Measurements from ENCODE around the gene ZMYND19. TPM values are rescaled to one million over a fixed set of nuclear protein-coding genes. Genes with fewer than 3 reads are reported as not detected.
A peak's percentile ranks its signal among the peaks of the same experiment; 100 is the strongest.

Gene ZMYND19
- total RNA-seq, 2 donors from 2014 or later, result 32.9 to 63.5 TPM

DNA sequence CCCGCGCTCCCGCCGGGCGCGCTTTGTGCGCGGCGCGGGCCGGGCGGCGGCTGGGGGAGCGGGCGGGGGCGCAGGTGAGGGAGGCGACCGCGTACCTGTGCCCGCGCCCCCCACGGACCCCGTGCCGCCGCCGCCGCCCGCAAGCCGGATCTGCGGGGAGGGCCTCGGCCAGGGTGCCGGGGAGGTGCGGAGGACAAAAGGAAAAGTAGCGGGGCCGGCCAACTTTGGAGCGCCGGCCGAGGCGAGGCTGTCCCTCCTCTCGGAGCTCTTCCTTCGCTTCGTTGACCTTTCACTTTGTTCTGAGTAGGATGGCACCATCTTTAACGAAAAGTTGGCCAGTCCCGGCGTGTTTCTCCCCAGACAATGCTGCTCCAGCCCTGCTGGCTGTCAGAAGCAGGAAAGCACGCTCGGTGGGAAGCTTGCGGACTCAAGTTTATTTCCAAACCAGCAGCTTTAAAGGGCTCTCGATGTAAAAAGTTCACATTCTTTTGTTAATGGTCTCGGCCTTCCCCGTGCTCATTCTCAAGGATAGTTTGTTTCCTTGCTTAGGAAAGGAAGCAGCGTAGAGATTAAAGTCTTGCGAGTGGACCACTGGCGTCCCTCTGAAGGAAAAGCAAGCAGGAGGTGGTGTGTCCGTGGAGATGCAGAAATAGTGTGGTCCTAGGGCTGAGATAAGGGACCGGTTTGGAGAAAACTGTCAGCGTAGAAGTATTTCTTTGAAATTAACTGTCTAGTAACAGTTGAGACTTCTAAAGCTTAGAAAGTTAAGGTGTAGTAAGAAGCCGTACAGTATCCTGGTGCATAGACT lies 29.1 kb upstream of the ZMYND19 start:
- ATAC-seq, result peak; percentile 17 to 30
- peak in 1 of 2 donors; percentile 30 for DNase-seq (ENCODE audit: low spot score in 2 of 2)
- no peaks in the 10 kb centered on the region for H3K9me3 Mint-ChIP-seq
- peaks cover 19 to 20% of the 10 kb centered on the region in 2 donors for H3K36me3 Mint-ChIP-seq
- H3K27ac Mint-ChIP-seq, result peak overlapping the region; percentile 82 to 90

DNA sequence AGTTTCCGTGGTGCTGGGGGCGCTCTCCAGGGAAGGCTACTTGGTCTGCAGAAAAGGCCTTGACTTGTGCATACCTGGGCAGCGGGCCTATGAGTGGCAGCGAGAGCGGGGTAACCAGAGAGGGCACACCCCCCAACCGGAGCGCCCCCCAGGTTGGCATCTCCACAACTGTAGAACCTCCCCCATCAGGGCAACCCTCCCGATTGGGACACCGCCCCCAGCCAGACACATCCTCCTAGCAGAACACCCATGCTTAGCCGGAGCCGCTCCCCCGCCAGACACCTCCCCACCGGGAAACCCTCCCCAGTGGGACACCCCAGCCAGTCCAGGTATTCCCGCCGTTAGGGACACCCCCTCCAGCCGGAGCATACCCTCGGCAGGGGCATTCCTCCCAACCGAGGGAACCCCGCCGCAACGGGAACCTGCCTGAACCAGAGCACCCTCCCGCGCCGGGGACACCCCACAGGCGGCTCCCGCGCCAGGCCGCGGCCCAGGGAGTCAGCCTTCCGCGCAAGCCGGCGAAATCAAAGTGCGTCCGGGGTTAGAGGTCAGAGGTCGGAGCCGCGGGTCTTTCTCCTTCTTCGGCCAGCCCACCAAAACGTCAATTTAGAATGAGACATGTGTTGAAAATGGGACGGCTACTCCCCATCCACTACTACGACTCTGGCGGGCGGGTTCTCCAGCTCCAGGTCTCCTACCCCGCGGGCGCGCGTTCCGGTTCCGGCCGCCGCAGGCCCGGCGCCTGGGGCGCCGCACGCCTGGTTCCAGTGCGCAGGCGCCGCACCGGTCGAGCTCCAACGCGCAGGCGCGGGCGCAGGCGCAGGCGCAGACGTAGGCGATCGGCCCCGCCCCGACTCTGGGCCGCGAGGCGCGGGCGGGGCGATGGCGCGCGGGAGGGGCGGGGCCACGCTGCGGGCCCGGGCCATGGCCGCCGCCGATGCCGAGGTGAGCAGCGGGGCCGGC lies 28.1 kb upstream of the ZMYND19 start, which contains the start of gene EHMT1:
EHMT1 (plus strand) TSS at position 901 of the 963 bp plus-strand sequence; CDS start at position 925, 24 bp downstream.
- Mint-ChIP-seq H3K9me3 (no peaks in the 10 kb centered on the region), H3K36me3 (peaks cover 13 to 20% of the 10 kb centered on the region in 2 donors), H3K27ac (peak within 1 kb of the TSS; percentile 89 to 95)
- DNase-seq (ENCODE audit: low spot score in 2 of 2), result peak; percentile 95 to 96
- ATAC-seq, result peak; percentile 82 to 87

DNA sequence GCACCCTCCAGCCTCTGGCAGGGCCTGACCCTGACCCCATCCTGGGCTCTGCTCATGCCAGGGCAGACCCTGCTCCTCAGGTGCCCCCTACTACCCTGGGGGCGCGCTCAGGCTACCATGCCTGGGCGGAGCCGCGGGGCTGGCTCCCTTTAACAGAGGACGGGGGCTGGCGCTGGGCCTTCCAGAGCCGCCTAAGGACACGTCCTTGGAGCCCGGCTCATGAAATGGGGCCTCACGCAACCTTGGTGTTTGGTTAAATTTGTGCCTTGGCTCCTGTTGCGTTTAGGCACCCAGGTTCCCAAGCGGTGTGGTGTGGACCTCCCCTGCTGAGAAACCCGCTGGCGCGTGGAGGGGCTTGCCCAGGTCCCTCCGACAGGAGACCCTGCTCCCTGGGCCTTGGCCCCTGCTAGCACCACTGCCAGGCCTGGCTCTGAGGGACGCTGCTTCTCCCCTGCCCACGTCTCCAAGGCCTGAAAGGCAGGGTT lies 25.1 kb upstream of the ZMYND19 start:
- H3K36me3 Mint-ChIP-seq, result peaks cover 11 to 20% of the 10 kb centered on the region in 2 donors
- ATAC-seq (no peak), DNase-seq (ENCODE audit: low spot score in 2 of 2) (no peak)
- H3K9me3 Mint-ChIP-seq, result no peaks in the 10 kb centered on the region
- no peak overlapping the region for H3K27ac Mint-ChIP-seq

DNA sequence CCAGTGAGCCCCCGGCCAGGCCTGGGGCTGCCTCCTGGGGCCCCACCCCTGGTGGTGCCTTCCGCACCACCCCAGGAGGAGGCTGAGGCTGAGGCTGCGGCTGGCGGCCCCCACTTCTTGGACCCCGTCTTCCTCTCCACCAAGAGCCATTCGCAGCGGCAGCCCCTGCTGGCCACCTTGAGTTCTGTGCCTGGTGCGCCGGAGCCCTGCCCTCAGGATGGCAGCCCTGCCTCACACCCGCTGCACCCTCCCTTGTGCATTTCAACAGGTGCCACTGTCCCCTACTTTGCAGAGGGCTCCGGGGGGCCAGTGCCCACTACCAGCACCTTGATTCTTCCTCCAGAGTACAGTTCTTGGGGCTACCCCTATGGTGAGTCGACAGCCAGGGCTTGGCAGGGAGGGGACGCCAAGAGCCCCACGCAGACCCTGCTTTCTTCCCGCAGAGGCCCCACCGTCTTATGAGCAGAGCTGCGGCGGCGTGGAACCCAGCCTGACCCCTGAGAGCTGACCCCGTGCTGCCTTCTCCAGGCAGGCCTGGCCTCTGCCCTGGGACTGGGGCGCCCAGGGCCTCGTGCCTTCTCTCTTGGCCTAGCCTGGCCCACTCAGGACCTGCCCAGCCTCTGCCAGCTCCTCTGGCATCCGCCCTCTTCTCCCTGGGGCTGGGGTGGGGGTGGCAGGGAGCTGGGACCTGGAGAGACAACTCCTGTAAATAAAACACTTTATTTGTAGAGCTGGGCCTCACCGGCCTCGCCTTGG lies 24.5 kb upstream of the ZMYND19 start:
- H3K27ac Mint-ChIP-seq, result no peak overlapping the region
- ATAC-seq, result no peak
- H3K9me3 Mint-ChIP-seq, result no peaks in the 10 kb centered on the region
- DNase-seq (ENCODE audit: low spot score in 2 of 2), result no peak
- peaks cover 11 to 18% of the 10 kb centered on the region in 2 donors for H3K36me3 Mint-ChIP-seq

DNA sequence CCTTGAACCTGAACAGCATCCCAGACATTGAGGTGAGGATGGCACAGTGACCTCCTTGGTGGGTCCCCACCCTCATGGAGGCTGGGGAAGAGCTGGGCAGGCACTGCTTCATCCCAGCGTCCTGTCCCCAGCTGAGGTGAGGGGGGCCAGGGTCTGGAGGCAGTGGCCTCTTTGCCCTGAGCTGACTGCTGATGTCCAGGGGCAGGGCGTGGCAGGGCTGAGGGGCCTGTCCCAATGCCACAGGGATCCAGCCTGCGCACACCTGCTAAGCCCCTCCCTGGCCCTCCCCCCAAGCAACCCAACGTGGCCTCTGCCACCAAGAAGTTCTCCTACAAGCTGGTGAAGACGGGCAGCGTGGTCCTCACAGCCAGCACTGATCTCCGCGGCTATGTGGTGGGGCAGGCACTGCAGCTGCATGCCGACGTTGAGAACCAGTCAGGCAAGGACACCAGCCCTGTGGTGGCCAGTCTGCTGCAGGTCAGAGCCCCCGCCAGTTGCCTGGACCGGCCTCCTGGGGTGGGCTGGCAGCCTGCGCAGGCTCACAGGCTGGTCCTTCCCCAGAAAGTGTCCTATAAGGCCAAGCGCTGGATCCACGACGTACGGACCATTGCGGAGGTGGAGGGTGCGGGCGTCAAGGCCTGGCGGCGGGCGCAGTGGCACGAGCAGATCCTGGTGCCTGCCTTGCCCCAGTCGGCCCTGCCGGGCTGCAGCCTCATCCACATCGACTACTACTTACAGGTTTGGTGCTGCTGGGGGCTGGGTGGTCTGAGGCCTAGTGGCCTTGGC lies 23.6 kb upstream of the ZMYND19 start:
- peaks cover 6 to 12% of the 10 kb centered on the region in 2 donors for H3K36me3 Mint-ChIP-seq
- ATAC-seq, result no peak

DNA sequence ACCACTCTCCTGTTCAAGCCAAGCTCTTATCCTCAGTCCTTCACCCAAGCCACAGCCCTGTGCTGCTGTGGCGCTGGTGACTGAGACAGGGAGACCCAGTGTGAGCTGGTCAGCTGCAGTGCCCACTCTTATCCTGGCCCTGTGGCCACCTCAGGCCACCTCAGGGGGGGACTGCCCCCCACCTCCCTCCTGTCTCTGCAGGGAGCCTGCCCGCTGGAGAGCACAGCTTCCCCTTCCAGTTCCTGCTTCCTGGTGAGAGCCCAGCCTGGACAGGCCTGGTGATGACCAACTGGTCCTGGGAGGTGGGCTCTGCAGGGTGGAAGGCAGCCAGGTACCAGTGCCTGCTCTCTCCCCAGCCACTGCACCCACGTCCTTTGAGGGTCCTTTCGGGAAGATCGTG lies 22.9 kb upstream of the ZMYND19 start:
- Mint-ChIP-seq H3K36me3 (peaks cover 6 to 12% of the 10 kb centered on the region in 2 donors), H3K9me3 (no peaks in the 10 kb centered on the region), H3K27ac (peak overlapping the region in 1 of 2 donors; percentile 86)
- no peak for DNase-seq (ENCODE audit: low spot score in 2 of 2)
- ATAC-seq, result no peak

More for the DNA sequence above, 23.6 kb upstream of the ZMYND19 start:
- DNase-seq (ENCODE audit: low spot score in 2 of 2), result no peak
- Mint-ChIP-seq H3K9me3 (no peaks in the 10 kb centered on the region), H3K27ac (no peak overlapping the region)

DNA sequence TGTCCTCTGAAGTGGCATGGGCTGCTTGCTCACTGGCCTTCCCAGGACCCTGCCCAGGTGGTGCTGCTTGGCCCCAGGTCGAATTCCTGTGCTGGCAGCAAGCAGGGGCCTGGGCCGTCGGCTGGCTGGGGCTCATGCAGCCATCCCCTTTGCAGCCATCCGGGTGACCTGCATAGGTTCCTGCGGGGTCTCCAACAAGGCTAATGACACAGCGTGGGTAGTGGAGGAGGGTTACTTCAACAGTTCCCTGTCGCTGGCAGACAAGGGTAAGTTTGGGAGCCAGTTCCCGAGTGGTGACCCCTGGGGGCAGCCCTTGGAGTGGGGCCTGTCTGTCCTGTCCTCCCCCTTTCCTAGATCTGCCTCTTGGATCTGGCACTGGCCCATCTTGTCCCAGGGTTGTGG lies 22.4 kb upstream of the ZMYND19 start:
- Mint-ChIP-seq H3K36me3 (peaks cover 6 to 7% of the 10 kb centered on the region in 2 donors), H3K27ac (peak overlapping the region in 1 of 2 donors; percentile 86), H3K9me3 (no peaks in the 10 kb centered on the region)
- ATAC-seq (no peak), DNase-seq (ENCODE audit: low spot score in 2 of 2) (no peak)

DNA sequence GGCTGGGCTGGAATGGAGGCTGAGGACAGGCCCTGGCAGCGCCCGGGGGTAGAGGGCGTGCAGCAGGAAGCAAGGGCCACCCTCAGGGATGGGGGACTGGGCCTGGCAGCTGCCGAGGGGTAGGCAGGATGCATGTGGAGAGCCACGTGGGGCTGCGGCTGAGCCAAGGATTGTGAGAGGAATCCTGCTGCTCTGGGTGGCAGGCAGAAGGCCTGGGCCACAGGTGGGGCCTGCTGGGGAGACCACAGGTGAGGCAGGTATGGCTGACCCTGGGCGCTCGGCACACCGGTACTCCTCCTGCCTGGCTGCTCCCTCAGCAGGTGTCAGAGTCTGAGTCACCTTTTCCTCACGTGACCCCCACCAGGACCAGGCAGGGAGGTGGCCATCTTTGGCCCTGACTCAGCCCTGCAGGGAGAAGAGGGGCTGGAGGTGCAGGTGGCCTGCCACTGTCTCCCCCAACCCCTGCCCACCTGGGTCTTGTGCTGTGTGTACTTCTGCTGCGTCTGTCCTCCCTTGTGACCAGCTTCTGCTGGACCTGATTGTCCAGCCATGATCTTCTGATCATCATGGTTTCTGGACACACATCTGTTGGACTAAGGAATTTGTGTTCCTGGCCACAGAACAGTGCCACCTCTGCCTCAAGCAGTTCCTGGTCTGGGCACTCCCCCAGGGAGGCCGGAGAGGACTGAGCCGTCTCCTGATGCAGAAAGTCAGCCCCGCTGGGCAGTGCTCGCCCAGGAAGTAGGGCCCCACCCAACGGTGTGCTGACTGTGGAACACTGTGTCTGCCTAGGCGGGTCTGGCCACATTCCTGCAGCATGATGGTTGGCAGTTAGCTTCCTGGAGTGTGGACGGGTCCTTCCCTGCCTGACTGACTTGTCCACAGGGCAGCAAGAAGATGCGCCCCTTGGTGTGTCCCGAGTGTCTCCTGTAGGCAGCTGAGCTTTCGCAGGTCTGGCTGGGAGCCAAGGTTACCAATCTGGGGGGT lies 21.6 kb upstream of the ZMYND19 start:
- ATAC-seq (peak; percentile 68 to 80), DNase-seq (ENCODE audit: low spot score in 2 of 2) (no peak)
- Mint-ChIP-seq H3K9me3 (no peaks in the 10 kb centered on the region), H3K36me3 (no peaks in the 10 kb centered on the region), H3K27ac (peak overlapping the region; percentile 68 to 86)

DNA sequence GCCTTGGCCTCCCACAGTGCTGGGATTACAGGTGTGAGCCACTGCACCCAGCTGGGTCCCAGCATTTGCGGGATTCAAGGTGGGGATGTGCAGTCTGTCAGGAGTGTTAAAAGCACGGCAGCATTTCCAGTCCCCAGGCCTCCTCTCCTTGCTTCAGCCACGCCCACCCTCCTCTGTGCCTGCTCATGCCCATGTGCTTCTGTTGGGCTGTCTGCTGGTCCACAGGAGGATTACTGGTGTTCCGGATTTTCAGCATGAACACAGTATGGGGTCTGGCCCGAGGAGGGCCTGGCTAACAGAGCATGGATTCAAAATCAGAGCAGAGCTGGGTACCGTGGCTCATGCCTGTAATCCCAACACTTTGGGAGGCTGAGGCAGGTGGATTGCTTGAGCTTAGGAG lies 20.6 kb upstream of the ZMYND19 start:
- H3K27ac Mint-ChIP-seq, result peak overlapping the region; percentile 68 to 86
- ATAC-seq, result no peak
- no peaks in the 10 kb centered on the region for H3K9me3 Mint-ChIP-seq
- DNase-seq (ENCODE audit: low spot score in 2 of 2), result no peak
- H3K36me3 Mint-ChIP-seq, result no peaks in the 10 kb centered on the region

DNA sequence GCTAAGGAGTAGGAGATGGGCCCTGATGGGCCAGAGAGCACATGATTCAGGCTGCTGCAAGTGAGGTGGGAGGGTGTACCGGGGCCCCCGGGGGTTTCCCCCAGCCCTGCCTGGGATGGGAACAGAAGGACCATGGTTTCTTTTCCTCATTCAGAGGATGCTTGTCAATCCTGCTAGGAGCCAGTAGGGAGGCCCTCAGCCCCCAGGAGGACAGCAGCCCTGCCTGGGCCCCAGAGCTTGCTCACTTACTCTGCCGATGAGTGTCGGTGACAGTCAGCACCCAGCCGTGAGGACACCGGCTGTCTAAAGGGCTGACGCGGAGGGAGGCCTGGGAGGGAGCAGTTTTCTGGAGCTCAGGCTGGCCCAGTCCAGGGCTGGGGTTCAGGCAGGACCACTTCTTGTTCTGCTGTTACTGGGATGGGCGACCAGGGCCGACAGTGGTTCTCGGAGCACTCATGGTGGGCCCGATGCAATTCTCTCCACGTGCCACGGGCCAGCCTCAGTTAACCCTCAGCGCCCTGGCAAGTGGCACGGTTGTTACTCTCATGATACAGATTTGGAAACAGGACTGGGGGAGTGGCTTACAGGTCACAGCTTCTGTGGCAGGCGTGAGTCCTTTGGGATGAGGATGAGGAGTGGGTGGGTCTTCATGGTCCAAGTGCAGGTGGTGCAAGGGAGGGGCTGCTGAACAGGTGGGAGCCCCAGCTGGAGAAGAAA lies 17.0 kb upstream of the ZMYND19 start:
- Mint-ChIP-seq H3K36me3 (no peaks in the 10 kb centered on the region), H3K27ac (peak overlapping the region in 1 of 2 donors; percentile 56), H3K9me3 (no peaks in the 10 kb centered on the region)
- ATAC-seq (no peak), DNase-seq (ENCODE audit: low spot score in 2 of 2) (no peak)

DNA sequence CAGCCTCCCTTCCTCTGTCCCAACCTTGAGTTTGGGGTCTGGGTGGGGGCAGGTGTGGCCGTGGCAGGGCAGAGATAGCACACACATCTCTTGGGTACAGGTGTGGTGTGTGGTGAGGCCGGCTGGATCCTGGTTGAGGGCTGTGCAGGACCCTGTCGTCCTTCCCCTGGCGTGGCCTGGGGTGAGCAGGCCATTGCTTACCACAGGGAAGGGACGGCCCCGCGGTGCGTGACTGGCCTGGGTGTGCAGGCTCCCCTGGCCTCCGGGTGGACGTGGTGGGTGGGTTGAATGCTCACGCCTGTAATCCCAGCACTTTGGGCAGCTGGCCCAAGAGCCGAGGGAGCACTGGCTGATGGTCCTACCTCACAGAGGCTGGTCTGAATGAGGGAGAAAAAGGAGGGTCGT lies 16.4 kb upstream of the ZMYND19 start:
- ATAC-seq (no peak), DNase-seq (ENCODE audit: low spot score in 2 of 2) (no peak)
- peak overlapping the region in 1 of 2 donors; percentile 56 for H3K27ac Mint-ChIP-seq
- H3K36me3 Mint-ChIP-seq, result no peaks in the 10 kb centered on the region
- H3K9me3 Mint-ChIP-seq, result no peaks in the 10 kb centered on the region

DNA sequence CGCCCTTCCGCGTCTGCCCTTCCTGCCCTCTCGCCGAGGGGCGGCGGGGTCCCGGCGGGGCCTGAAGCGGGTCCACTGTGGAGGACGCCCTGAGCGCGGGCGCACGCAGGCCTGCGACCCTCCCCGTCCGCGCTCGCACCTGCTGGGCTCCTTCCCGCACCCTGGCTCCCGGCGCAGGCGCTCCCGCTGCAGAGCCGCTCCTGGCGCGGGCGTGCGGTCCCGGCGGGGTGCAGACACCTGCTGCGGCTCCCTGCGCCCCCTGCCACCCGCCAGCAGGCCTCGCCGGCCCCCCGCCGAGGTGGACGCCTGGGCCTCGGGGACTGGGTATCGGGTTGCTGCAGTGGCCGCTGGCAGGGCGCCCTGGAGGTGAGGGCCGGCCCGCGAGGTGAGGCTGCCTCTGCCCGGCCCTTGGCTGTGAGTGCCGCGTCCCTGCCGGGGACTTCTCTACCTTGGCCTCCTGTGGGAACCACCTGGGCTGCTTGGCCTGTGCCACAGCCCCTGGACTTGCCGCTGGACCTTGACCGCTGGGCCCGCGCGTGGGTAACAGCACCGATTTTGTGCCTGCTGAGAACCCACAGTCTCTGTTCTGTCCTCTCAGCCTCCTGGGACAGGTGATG lies 15.8 kb upstream of the ZMYND19 start:
- DNase-seq (ENCODE audit: low spot score in 2 of 2), result peak in 1 of 2 donors; percentile 37
- H3K27ac Mint-ChIP-seq, result peak overlapping the region in 1 of 2 donors; percentile 56
- ATAC-seq, result peak in 1 of 2 donors; percentile 2
- H3K9me3 Mint-ChIP-seq, result no peaks in the 10 kb centered on the region
- no peaks in the 10 kb centered on the region for H3K36me3 Mint-ChIP-seq

DNA sequence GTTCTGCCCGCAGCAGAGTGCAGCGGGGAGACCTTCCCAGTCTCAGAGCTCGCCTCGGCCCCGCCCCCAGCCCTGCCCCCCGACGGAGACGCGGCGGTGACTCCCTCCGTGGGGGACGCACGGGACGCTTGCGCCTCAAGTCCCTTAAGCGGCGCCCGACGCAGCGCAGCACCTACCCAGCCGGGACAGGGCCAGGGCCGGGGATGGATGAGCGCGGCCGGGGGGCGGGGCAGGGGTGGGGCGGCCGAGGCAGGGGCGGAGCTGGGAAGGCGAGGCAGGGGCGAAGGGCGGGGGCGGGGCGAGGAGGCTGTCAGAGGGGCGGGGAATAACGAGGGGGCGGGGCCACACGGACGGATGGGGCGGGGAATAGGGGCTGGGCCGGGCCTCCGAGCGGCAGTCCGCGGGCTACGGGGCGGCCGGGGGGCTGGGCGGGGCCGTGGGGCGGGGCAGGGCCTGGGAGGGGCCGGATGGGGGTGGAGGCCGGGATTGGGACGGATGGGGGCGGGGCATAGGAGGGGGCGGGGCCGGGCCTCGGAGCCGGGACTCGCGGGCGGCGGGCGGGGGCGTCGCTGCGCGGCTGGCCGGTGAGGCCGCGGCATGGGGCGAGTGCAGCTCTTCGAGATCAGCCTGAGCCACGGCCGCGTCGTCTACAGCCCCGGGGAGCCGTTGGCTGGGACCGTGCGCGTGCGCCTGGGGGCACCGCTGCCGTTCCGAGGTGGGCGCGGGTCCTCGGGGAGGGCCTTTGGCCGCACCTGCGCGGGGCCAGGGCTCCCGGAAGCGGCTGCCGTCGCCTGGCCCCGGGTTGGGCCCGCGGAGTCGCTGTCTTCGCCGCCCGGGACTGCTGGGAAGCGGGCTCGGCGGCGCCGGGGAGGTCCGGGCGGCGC lies 15.1 kb upstream of the ZMYND19 start, which contains the start of gene ARRDC1:
ARRDC1 (plus strand) TSS at position 566 of the 884 bp plus-strand sequence; CDS start at position 598, 32 bp downstream.
- no peaks in the 10 kb centered on the region for H3K36me3 Mint-ChIP-seq
- peak; percentile 89 to 90 for DNase-seq (ENCODE audit: low spot score in 2 of 2)
- peak within 1 kb of the TSS in 1 of 2 donors; percentile 56 for H3K27ac Mint-ChIP-seq

More for the DNA sequence above, 15.1 kb upstream of the ZMYND19 start, which contains the start of gene ARRDC1:
- no peaks in the 10 kb centered on the region for H3K9me3 Mint-ChIP-seq
- peak; percentile 87 to 93 for ATAC-seq
